HUES64 (cell line): ENCODE measurements around the gene FSTL4.

Experiments used
- H3K27ac ChIP-seq: 2 replicates; pipeline ENCODE4 v1.7.0; 2013; ENCODE audit warnings: low read depth, low read length, inconsistent platforms
- H3K27me3 ChIP-seq: 2 replicates; pipeline ENCODE4 v1.6.1; 2013; ENCODE audit warnings: mild to moderate bottlenecking, low read length; ENCODE audit not compliant: insufficient read depth
- H3K36me3 ChIP-seq: 2 replicates; pipeline ENCODE4 v1.6.1; 2013; ENCODE audit warnings: mild to moderate bottlenecking, low read length; ENCODE audit not compliant: insufficient read depth
- H3K4me1 ChIP-seq: 2 replicates; pipeline ENCODE4 v1.6.1; 2013; ENCODE audit warnings: mild to moderate bottlenecking, low read length, moderate library complexity; ENCODE audit not compliant: insufficient read depth
- H3K4me3 ChIP-seq: 2 replicates; pipeline ENCODE4 v1.5.1; 2013; ENCODE audit warnings: mild to moderate bottlenecking, low read length, moderate library complexity
- H3K9ac ChIP-seq: 2 replicates; pipeline ENCODE4 v1.6.1; 2013; ENCODE audit warnings: mild to moderate bottlenecking, low read depth, low read length
- H3K9me3 ChIP-seq: 2 replicates; pipeline ENCODE4 v1.6.1; 2013; ENCODE audit warnings: low read depth, low read length; ENCODE audit not compliant: insufficient read depth
- WGBS: fragments of 150-250, 120-280 bp; methylation state at CpG from one replicate; pipeline ENCODE4 v1.1.7; 2013; ENCODE audit warnings: missing lambda C conversion rate; 5-methylcytosine and 5-hydroxymethylcytosine counted together

The FSTL4 gene

DNA sequence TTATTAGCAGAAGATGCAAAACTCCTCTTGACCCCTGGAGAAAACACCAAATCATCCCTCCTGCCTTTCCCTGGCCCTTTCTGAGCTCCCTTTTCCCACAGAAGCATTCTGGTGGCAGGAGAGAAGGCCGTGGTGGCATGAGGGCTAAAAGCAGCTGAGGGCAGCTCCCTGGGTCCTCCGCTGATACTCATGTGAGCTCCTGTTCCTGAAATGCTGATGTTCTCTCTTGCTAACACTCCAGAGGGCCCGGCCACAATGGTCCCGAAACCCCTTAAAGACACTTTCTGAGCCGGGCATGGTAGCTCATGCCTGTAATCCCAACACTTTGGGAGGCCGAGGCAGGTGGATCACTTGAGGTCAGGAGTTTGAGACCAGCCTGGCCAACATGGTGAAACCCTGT is 377.4 kb downstream of the FSTL4 start:
- 93% methylated on average over 6 of the region's 6 CpGs for WGBS
- H3K27me3 ChIP-seq: no peaks in the 10 kb centered on the region
- no peak overlapping the region for H3K27ac ChIP-seq
- H3K9ac ChIP-seq: no peak overlapping the region
- H3K4me1 ChIP-seq: no peaks in the 10 kb centered on the region
- no peak overlapping the region for H3K4me3 ChIP-seq
- H3K9me3 ChIP-seq: no peaks in the 10 kb centered on the region
- no peaks in the 10 kb centered on the region for H3K36me3 ChIP-seq

DNA sequence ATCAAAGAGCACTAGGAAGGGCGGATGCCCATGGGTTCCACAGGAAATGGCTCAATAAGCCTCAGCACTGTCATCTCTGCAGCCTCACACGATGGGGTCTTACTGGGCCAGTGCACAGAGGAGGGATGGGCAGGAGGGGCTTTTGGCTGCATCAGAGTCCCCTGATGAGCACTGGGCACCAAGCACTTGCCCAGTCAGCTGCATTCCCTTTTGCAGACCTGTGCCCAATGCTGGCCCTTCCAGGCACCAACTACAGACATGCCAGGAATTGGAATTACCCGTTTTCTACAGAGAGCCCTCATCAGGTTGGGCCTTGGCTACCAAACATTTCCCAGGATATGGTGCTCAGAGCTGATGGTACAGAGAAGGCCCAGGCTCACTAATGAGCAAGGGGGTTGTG is 378.1 kb downstream of the FSTL4 start:
- H3K9ac ChIP-seq: no peak overlapping the region
- no peak overlapping the region for H3K4me3 ChIP-seq
- H3K36me3 ChIP-seq: no peaks in the 10 kb centered on the region
- WGBS: 90% methylated on average over 3 of the region's 3 CpGs
- no peaks in the 10 kb centered on the region for H3K27me3 ChIP-seq
- no peaks in the 10 kb centered on the region for H3K9me3 ChIP-seq
- H3K4me1 ChIP-seq: no peaks in the 10 kb centered on the region
- no peak overlapping the region for H3K27ac ChIP-seq

DNA sequence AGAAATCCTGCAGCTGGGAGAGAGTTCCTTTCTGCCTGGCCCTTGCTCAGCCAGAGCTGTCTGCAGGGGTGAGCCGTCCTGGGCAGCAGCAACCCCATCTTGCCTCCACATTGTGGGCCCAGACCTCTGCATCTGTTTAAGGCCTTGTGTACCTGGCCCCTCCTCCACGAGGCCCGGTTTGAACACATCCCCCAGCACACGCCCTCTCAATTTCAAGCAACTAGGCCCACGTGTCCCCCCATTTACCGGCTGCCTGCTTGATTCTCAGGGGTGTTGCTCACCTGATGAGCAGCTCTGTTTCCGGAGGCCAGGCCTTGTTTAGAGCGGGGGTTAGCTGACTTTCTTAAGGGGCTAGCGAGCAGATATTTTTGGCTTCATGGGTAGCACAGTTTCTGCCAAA is 378.7 kb downstream of the FSTL4 start:
- H3K9me3 ChIP-seq: no peaks in the 10 kb centered on the region
- no peak overlapping the region for H3K27ac ChIP-seq
- no peaks in the 10 kb centered on the region for H3K27me3 ChIP-seq
- H3K4me1 ChIP-seq: no peaks in the 10 kb centered on the region
- no peaks in the 10 kb centered on the region for H3K36me3 ChIP-seq
- H3K4me3 ChIP-seq: no peak overlapping the region
- WGBS: 89% methylated on average over 9 of the region's 9 CpGs
- H3K9ac ChIP-seq: no peak overlapping the region

DNA sequence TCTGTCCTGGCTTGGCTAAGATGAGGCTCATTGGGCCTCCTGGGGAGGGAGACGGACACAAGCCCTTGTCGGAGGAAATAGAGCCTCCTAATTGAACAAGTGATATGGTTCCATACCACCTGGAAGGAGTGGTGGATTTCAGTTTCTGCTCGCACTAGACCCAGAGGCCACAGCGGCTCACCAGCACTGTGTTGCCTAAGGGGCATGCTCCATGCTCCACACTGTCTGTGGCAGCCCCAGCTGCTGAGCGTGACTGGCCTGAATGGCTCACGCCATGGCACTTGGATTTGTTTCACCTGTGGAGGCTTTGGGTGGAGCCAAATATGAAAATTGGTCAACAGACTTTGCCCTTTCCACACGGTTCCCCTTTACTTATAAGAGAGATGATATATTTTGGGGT is 379.4 kb downstream of the FSTL4 start:
- Histone ChIP-seq H3K9ac (no peak overlapping the region), H3K36me3 (no peaks in the 10 kb centered on the region), H3K4me1 (no peaks in the 10 kb centered on the region), H3K27ac (no peak overlapping the region), H3K4me3 (no peak overlapping the region), H3K9me3 (no peaks in the 10 kb centered on the region), H3K27me3 (no peaks in the 10 kb centered on the region)
- WGBS: 92% methylated on average over 7 of the region's 7 CpGs

DNA sequence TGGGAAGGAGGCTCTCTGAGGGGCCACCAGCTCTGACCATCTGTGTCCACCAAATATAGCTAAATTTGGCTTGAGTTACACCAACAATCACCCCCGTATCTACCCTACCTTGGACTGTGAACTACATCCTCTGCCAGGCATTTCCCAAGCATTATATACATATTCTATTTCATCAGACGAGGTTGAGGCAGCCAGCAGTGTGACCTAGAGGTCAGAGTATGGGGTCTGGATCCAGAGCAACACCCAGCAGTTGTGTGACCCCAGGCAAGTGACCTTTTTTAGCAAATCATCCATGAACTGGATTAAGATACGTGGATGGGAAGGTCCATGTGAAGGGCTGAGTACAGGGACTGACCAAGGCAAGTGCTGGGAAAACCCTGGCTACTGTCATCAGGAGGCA is 379.9 kb downstream of the FSTL4 start:
- no peaks in the 10 kb centered on the region for H3K27me3 ChIP-seq
- no peak overlapping the region for H3K27ac ChIP-seq
- WGBS: 91% methylated on average over 3 of the region's 3 CpGs
- no peaks in the 10 kb centered on the region for H3K4me1 ChIP-seq
- H3K36me3 ChIP-seq: no peaks in the 10 kb centered on the region
- no peaks in the 10 kb centered on the region for H3K9me3 ChIP-seq
- no peak overlapping the region for H3K9ac ChIP-seq
- no peak overlapping the region for H3K4me3 ChIP-seq

DNA sequence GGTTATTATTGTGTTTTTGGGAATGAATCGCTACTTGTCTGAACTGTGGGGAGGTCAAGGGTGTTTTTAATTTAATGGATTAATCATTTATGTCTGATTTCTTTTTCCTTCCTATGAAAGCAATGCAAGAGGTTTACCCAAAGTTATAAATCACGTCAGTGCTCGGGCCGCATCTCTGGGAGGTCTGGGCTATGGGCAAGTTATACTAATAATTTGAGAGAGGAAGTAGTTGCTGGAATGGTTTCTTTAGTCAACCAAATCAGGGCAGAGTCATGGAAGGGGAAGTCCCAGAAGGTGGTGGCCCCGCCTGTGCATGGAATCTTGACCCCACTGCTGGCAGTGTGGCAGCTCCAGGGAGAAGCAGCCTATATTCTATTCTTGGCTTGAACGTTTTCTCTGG is 380.3 kb downstream of the FSTL4 start:
- no peak overlapping the region for H3K9ac ChIP-seq
- H3K36me3 ChIP-seq: no peaks in the 10 kb centered on the region
- H3K27me3 ChIP-seq: no peaks in the 10 kb centered on the region
- H3K4me1 ChIP-seq: no peaks in the 10 kb centered on the region
- H3K27ac ChIP-seq: no peak overlapping the region
- 93% methylated on average over 6 of the region's 6 CpGs for WGBS
- H3K4me3 ChIP-seq: no peak overlapping the region
- no peaks in the 10 kb centered on the region for H3K9me3 ChIP-seq

DNA sequence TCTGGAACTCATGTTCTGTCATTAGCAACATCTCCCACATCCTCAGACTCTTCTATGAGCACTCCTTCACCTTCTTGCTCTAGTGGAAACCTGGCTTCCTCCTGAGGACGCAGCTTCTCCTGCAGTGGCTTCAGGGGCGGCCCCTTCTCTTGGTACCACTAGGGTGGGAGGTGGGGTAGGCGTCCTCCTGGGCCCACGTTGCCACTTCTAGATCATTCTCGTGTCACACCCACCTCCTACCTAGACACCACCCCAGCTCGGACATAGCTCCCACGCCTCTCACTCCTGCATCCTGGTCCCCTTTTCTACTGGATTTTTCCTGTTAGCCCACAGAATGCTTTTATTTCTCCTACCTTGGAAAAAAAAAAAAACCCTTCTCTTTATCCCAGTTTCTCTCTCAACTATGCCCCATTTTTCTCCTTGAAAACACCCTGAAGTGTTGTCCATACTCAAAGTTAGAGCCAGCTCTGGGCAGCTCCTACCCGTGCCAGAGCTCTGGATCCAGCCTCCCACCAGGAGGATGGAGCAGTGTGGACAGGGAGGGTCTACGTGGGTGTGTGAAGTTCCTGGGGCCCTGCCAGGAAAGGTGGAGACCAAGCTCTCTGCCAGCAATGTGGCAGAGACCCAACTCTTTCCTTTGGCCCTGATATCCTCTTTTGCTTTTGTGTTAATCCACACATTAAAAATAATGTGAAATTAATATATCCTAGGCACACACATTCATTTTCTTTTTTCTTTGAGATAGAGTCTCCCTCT is 381.3 kb downstream of the FSTL4 start:
- Histone ChIP-seq H3K4me1 (no peaks in the 10 kb centered on the region), H3K27me3 (no peaks in the 10 kb centered on the region)
- WGBS: 83% methylated on average over 9 of the region's 9 CpGs

DNA sequence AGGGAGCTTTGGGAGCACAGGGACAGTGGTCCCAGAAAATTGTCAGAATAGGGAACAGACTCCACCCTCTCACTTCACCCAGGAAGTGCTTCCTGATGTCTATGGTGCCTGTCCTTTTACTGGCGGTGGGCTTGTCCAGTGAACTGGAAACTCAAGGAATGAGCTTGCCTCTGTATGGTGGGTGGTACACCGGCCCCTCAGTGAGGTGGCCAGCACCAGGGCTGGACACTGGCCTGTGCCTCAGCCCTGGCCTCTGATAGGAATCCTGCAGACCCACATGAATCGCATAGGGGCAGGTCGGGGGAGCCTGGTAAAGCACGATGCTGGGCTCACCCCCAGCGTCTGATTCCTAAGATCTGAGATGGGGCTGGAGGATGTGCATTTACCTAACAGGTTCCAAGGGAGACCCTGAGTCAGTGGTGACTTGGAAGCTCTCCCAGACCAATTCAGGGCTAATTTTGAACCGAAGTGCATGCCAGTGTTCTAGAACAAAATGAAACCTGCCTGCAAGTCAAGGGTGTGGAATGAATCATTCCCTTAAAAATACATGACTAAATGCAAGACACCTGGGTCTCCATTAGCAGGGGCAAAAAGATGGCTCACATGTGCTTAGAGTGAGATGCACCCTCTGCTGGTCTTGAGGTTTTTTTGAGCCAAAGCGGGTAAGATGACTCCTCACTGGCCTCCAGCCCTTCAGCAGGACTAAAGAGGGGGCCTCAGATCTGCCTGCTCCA is 382.2 kb downstream of the FSTL4 start:
- Histone ChIP-seq H3K9ac (no peak overlapping the region), H3K36me3 (no peaks in the 10 kb centered on the region), H3K27ac (no peak overlapping the region), H3K4me3 (no peak overlapping the region), H3K4me1 (no peaks in the 10 kb centered on the region), H3K9me3 (no peaks in the 10 kb centered on the region), H3K27me3 (no peaks in the 10 kb centered on the region)
- 92% methylated on average over 8 of the region's 8 CpGs for WGBS

More for the DNA sequence above, 381.3 kb downstream of the FSTL4 start:
- Histone ChIP-seq H3K9me3 (no peaks in the 10 kb centered on the region), H3K36me3 (no peaks in the 10 kb centered on the region), H3K4me3 (no peak overlapping the region), H3K9ac (no peak overlapping the region), H3K27ac (no peak overlapping the region)

DNA sequence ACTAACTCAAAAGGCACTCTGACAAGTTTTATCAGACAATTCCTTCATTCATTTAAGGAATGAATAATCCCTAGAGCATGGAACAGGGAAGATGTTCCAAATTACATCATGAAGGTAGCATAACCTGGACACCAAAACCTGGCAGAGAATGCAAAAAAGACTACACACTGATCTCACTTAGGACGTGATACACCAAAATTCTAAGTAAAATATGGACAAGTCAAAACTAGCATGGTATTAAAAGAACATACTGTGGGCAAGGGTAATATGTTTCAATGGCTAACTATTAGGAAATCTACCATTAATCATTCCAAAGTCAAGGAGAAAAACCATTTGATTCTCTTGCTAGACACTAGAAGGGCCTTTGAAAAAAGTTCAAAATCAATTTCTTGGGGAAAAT is 384.0 kb downstream of the FSTL4 start:
- no peak overlapping the region for H3K27ac ChIP-seq
- H3K9me3 ChIP-seq: no peaks in the 10 kb centered on the region
- no peak overlapping the region for H3K9ac ChIP-seq
- no peaks in the 10 kb centered on the region for H3K36me3 ChIP-seq
- H3K27me3 ChIP-seq: no peaks in the 10 kb centered on the region
- WGBS: 100% methylated on average over 1 of the region's 1 CpG
- H3K4me1 ChIP-seq: no peaks in the 10 kb centered on the region
- no peak overlapping the region for H3K4me3 ChIP-seq

DNA sequence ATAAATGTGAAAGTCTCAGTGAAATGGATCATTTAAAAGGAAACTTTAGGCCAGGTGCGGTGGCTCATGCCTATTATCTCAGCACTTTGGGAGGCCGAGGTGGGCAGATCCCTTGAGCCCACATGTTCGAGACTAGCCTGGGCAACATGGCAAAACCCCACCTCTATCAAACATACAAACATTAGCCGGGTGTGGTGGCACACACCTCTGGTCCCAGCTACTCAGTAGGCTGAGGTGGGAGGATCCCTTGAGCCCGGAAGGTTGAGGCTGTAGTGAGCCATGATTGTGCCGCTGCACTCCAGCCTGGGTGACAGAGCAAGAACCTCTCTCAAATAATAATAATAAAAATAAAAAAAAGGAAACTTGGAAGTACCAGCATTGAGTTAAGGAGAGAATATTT is 384.4 kb downstream of the FSTL4 start:
- Histone ChIP-seq H3K9ac (no peak overlapping the region), H3K27ac (no peak overlapping the region), H3K9me3 (no peaks in the 10 kb centered on the region), H3K4me1 (peaks cover 4% of the 10 kb centered on the region; the same call in 1 of the 2 replicates), H3K36me3 (no peaks in the 10 kb centered on the region), H3K27me3 (no peaks in the 10 kb centered on the region), H3K4me3 (no peak overlapping the region)
- WGBS: 93% methylated on average over 5 of the region's 6 CpGs

DNA sequence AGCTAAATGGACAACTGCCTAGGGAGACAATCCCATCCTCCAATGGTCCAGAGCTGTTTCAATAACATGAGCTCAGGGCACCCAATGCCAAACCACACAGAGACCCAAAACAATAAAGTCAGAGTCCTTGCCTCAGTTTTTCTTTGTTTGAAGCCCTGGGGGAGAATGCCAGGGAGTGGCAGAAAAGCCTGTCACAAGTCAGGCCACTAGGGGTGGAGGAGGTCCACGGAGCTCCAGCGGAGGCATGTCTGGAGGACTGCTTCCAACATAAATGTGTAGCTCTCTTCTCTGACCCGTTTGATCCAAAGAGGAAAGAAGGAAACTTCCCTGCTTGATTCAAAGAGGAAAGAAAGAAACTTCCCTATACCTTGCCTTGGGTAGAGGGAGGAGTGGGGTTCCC is 385.3 kb downstream of the FSTL4 start:
- Histone ChIP-seq H3K36me3 (no peaks in the 10 kb centered on the region), H3K27ac (no peak overlapping the region), H3K4me1 (peaks cover 5% of the 10 kb centered on the region; the same call in 1 of the 2 replicates), H3K4me3 (no peak overlapping the region), H3K9ac (no peak overlapping the region), H3K27me3 (no peaks in the 10 kb centered on the region), H3K9me3 (no peaks in the 10 kb centered on the region)
- WGBS: 77% methylated on average over 2 of the region's 3 CpGs
